AG04450 (cell line): ENCODE results near the gene ROBO1. TPM values are rescaled to one million over a fixed set of nuclear protein-coding genes. Genes with fewer than 3 reads are reported as not detected.

Experiments used
- CTCF ChIA-PET: fragments of 300-600, 350-600 bp; formaldehyde crosslinking; extraction: SDS; loops from one replicate; lab custom pipeline; 2022; ENCODE audit warnings: antibody characterized with exemption, inconsistent platforms; lab: Charles Lee
- POLR2A ChIA-PET: fragments of 350-600 bp; formaldehyde crosslinking; extraction: SDS; loops from one replicate; lab custom pipeline; 2021; ENCODE audit warnings: antibody characterized with exemption, inconsistent platforms; lab: Yijun Ruan, JAX
- DNase-seq: peaks from one replicate; pipeline ENCODE4 v3.0.0-alpha.2; 2011; ENCODE audit warnings: low read depth, low spot score
- H3K27ac ChIP-seq: one replicate; pipeline ENCODE4 v1.5.1; 2012; ENCODE audit warnings: low read depth, low read length, control low read depth
- H3K27me3 ChIP-seq: one replicate; pipeline ENCODE4 v1.6.0; 2012; ENCODE audit warnings: low read length; ENCODE audit not compliant: control insufficient read depth, insufficient read depth
- H3K4me3 ChIP-seq: 2 replicates; pipeline ENCODE4 v1.5.1; 2011; ENCODE audit warnings: mild to moderate bottlenecking, low read depth, low read length, control low read depth
- H3K9me3 ChIP-seq: 2 replicates; pipeline ENCODE4 v1.5.1; 2012; ENCODE audit warnings: low read length; ENCODE audit not compliant: control insufficient read depth, insufficient read depth
- CTCF ChIP-seq: IDR thresholded peaks from 2 replicates; pipeline ENCODE4 v1.5.1; 2011; ENCODE audit warnings: low read depth, low read length, control low read depth, inconsistent platforms
- polyA plus RNA-seq: library from polyadenylated mRNA; depleted of rRNA; stranded (reverse); fragments of >200 nt; gene quantifications from 2 replicates; pipeline ENCODE4 v1.2.3, GENCODE V29; 2011

Gene ROBO1
- polyA plus RNA-seq, 1 experiment: 66.0 TPM

DNA sequence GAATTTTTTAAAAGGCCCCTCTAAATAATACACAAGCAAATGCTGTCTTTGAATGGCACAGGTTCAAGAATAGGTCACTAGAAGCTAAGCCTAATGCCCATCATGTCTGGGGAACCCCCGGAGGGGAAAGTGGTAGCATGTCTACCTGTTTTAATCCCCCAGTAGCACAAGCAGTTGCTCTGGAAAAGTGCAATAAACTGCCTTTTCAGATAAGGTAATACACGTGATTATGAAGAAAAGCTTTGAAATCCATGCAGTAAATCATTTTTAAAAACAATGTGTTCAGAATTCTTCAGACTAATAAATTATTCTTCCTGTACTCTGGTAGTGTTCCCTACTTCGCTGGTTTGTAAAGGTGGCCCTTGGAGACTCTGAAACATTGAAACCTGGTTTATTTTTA, 922.2 kb downstream of the ROBO1 start:
- Histone ChIP-seq H3K9me3 (no peaks in the 10 kb centered on the region), H3K27me3 (no peaks in the 10 kb centered on the region), H3K4me3 (no peak overlapping the region), H3K27ac (no peak overlapping the region)
- CTCF ChIA-PET: no interaction called here
- POLR2A ChIA-PET: no interaction called here
- no peak for DNase-seq
- TF ChIP-seq CTCF: no peak

- POLR2A ChIA-PET: no interaction called here
Observed at GRCh38 chr3:78844307-78844706, 923.5 kb downstream of the ROBO1 start.

DNA sequence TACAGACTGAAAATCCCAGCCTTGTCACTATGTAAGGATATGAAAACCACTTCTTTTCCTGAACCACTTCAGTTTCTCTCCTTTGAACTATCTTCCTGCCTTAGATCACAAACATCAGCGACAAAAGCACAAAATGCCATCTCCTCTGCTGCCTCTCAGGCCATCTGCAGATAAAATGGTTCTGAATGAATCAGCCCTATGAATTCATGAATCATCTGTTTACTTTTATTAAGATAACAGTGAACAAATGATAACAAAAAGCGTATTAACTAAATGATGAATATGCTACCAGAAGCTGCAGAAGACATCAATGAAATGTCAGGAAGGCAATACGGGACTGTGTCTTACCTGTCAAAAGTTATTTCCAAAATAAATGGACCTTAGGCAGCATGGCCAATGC, 928.1 kb downstream of the ROBO1 start:
- no peak for TF ChIP-seq CTCF
- no peaks in the 10 kb centered on the region for H3K9me3 ChIP-seq
- no peak overlapping the region for H3K27ac ChIP-seq
- no peak for DNase-seq
- ChIA-PET POLR2A (no interaction called here), CTCF (no interaction called here)
- H3K4me3 ChIP-seq: no peak overlapping the region
- no peaks in the 10 kb centered on the region for H3K27me3 ChIP-seq

More at GRCh38 chr3:78844307-78844706, 923.5 kb downstream of the ROBO1 start:
- TF ChIP-seq CTCF: no peak
- Histone ChIP-seq H3K27me3 (no peaks in the 10 kb centered on the region), H3K9me3 (no peaks in the 10 kb centered on the region), H3K27ac (no peak overlapping the region), H3K4me3 (no peak overlapping the region)
- CTCF ChIA-PET: no interaction called here
- no peak for DNase-seq

DNA sequence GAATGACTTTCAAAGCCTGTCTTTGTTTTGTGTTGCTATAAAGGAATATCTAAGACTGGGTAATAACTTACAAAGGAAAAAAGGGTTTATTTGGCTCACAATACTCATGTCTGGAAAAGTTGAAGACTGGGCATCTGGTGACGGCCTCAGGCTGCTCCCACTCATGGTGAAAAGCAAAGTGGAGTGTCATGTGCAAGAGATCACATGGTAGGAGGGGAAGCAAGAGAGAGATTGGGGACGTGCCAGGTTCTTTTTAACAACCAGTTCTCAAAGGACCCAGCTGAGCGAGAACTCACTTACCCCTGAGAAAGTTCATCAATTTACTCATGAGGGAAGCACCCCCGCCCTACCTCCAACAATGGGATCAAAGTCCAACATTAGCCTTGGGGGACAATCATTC, 929.4 kb downstream of the ROBO1 start:
- Histone ChIP-seq H3K27me3 (no peaks in the 10 kb centered on the region), H3K4me3 (no peak overlapping the region), H3K9me3 (no peaks in the 10 kb centered on the region), H3K27ac (no peak overlapping the region)
- ChIA-PET POLR2A (no interaction called here), CTCF (no interaction called here)
- TF ChIP-seq CTCF: no peak
- no peak for DNase-seq

DNA sequence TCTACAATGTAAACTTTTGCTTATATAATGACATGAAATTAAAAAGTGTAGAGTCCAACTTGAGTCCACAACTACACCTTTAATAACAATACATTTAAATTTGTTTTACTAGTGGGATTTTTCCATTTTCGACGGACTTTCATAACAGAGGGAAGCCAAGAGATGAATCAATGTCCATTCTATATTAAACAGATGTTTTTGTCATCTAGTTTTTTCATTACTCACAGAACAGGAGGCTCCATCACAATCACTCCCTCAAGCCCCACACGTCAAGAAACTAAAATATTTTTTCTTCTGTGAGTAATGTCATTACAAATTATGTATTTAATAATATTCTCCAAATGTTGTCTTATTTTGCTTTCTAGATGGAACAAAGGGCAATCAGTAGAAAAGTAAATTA, 932.9 kb downstream of the ROBO1 start:
- POLR2A ChIA-PET: no interaction called here
- no peaks in the 10 kb centered on the region for H3K27me3 ChIP-seq
- no peak for DNase-seq
- no peak overlapping the region for H3K27ac ChIP-seq
- TF ChIP-seq CTCF: no peak
- H3K4me3 ChIP-seq: no peak overlapping the region
- H3K9me3 ChIP-seq: no peaks in the 10 kb centered on the region
- CTCF ChIA-PET: no interaction called here
